Stomach smooth muscle (tissue), 2 donors: ENCODE results near the gene TCF12.

ENCODE experiments used
- H3K27ac ChIP-seq: one replicate; pipeline ENCODE4 v1.7.0; 2013; ENCODE audit warnings: mild to moderate bottlenecking, low read length, inconsistent platforms
- H3K27me3 ChIP-seq, 2 donors: one replicate each; pipeline ENCODE4 v1.7.0; 2013; ENCODE audit warnings: low read length in 2 of 2; ENCODE audit not compliant: insufficient read depth in 2 of 2, control insufficient read depth in 1 of 2
- H3K36me3 ChIP-seq, 2 donors: one replicate each; pipeline ENCODE4 v1.7.0; 2013; ENCODE audit warnings: low read length in 2 of 2; ENCODE audit not compliant: control insufficient read depth in 2 of 2, insufficient read depth in 2 of 2
- H3K4me1 ChIP-seq: one replicate; pipeline ENCODE4 v1.7.0; 2013; ENCODE audit warnings: low read length; ENCODE audit not compliant: control insufficient read depth, insufficient read depth
- H3K4me3 ChIP-seq, 2 donors: one replicate each; pipeline ENCODE4 v1.7.0; 2013; ENCODE audit warnings: low read length in 2 of 2
- H3K9ac ChIP-seq, 2 donors: one replicate each; pipeline ENCODE4 v1.7.0; 2013; ENCODE audit warnings: low read length in 2 of 2, mild to moderate bottlenecking in 1 of 2
- H3K9me3 ChIP-seq, 2 donors: one replicate each; pipeline ENCODE4 v1.7.0; 2013; ENCODE audit warnings: low read length in 2 of 2; ENCODE audit not compliant: control insufficient read depth in 2 of 2
- donor health status: healthy.
- donor health status: Pancreatic carcinoma.

Gene TCF12

DNA sequence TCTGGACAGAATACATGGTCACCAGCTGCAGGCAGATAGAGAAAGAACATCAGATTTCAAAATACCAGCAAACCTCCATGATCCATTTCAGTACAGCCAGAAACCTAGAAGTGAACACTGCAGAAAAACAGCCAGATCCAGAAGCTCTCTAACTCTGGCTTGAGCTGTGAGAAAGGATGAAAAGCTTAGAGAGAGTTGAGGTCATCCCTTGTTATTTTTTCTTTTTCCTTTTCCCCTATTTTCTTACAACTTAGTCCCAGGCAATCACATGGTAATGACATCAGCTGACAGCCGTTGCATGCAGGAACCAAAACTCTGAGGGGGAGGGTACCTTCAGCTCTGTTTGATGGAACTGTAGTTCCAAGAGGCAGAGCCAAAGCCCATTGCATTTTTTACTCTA is 113.2 kb downstream of the TCF12 start:
- Histone ChIP-seq H3K27me3 (no peaks in the 10 kb centered on the region), H3K36me3 (no peaks in the 10 kb centered on the region), H3K27ac (no peak overlapping the region), H3K9ac (no peak overlapping the region), H3K4me1 (peaks cover 2% of the 10 kb centered on the region), H3K4me3 (no peak overlapping the region), H3K9me3 (no peaks in the 10 kb centered on the region)

GRCh38 chr15:57032338-57032737 is 113.9 kb downstream of the TCF12 start:
- H3K36me3 ChIP-seq: no peaks in the 10 kb centered on the region
- H3K4me1 ChIP-seq: peaks cover 2% of the 10 kb centered on the region
- H3K4me3 ChIP-seq: no peak overlapping the region
- H3K27me3 ChIP-seq: no peaks in the 10 kb centered on the region
- H3K9ac ChIP-seq: no peak overlapping the region
- H3K9me3 ChIP-seq: no peaks in the 10 kb centered on the region
- H3K27ac ChIP-seq: no peak overlapping the region

- H3K4me3 ChIP-seq: no peak overlapping the region
- H3K27ac ChIP-seq: no peak overlapping the region
- H3K36me3 ChIP-seq: no peaks in the 10 kb centered on the region
- no peaks in the 10 kb centered on the region for H3K9me3 ChIP-seq
- no peak overlapping the region for H3K9ac ChIP-seq
- no peaks in the 10 kb centered on the region for H3K27me3 ChIP-seq
- H3K4me1 ChIP-seq: peaks cover 2% of the 10 kb centered on the region
These were observed 115.4 kb downstream of the TCF12 start for GRCh38 chr15:57033715-57034439.

DNA sequence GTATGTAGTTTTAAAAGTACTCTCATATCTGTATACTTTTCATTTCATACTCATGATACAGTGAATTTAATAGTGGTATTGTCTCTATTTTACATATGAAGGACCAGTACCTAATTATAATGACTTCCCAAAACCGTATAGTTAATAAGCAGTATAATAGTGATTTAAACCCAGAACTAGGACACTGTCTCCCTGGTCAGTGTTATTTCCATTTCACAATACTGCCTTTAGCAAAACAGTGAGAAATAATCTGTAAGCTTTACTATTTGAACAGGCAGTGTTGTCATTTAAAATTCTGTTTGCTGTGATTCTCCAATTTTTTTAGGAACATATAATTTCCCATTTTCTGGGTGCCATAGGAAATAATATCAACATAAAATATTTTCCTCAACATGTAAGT is 116.2 kb downstream of the TCF12 start:
- Histone ChIP-seq H3K27ac (no peak overlapping the region), H3K27me3 (no peaks in the 10 kb centered on the region), H3K36me3 (no peaks in the 10 kb centered on the region), H3K9ac (no peak overlapping the region), H3K4me3 (no peak overlapping the region), H3K4me1 (peaks cover 2% of the 10 kb centered on the region), H3K9me3 (no peaks in the 10 kb centered on the region)

GRCh38 chr15:57035664-57036063 is 117.2 kb downstream of the TCF12 start:
- Histone ChIP-seq H3K4me1 (peaks cover 2% of the 10 kb centered on the region), H3K4me3 (no peak overlapping the region), H3K9me3 (no peaks in the 10 kb centered on the region), H3K27me3 (no peaks in the 10 kb centered on the region), H3K27ac (no peak overlapping the region), H3K9ac (no peak overlapping the region), H3K36me3 (no peaks in the 10 kb centered on the region)

- no peaks in the 10 kb centered on the region for H3K36me3 ChIP-seq
- no peak overlapping the region for H3K4me3 ChIP-seq
- no peaks in the 10 kb centered on the region for H3K27me3 ChIP-seq
- peaks cover 2% of the 10 kb centered on the region for H3K4me1 ChIP-seq
- H3K9ac ChIP-seq: no peak overlapping the region
- no peak overlapping the region for H3K27ac ChIP-seq
- H3K9me3 ChIP-seq: no peaks in the 10 kb centered on the region
These were observed 117.9 kb downstream of the TCF12 start for GRCh38 chr15:57036352-57036751.

DNA sequence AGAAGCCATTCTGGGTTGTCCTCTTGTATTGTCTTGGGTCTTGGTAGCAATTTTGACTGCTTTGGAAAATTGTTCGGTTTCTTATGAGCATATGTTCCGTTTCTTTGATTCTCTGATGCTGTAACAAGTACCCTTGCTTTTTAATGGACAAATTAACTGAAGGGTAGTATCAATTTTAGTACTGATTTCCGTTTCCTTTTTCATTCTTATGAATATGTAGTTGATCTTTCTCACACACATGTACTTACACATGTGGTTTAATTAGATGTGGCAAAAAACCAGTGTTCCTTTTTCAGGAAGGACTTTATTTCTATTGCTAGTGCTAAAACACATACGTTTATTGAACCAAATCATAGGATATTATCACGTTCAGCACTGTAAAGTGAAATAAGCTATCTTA is 119.1 kb downstream of the TCF12 start:
- Histone ChIP-seq H3K27me3 (no peaks in the 10 kb centered on the region), H3K4me3 (no peak overlapping the region), H3K27ac (no peak overlapping the region), H3K9me3 (no peaks in the 10 kb centered on the region), H3K36me3 (no peaks in the 10 kb centered on the region), H3K9ac (no peak overlapping the region), H3K4me1 (no peaks in the 10 kb centered on the region)

DNA sequence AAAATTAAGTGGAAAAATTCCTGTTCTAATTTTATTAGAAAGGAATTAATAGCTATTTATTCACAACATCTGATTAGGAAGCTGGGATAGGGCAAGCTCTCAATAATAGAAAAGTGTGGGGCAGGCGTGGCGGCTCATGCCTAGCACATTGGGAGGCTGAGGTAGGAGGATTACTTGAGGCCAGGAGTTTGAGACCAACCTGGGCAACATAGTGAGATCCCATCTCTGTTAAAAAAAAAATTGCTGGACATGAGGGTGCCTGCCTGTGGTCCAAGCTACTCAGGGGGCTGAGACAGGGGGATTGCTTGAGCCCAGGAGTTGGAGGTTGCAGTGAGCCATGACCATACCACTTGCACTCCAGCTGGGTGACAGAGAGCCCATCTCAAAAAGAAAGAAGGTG is 119.6 kb downstream of the TCF12 start:
- H3K27ac ChIP-seq: no peak overlapping the region
- H3K27me3 ChIP-seq: no peaks in the 10 kb centered on the region
- H3K4me1 ChIP-seq: no peaks in the 10 kb centered on the region
- no peaks in the 10 kb centered on the region for H3K36me3 ChIP-seq
- H3K9ac ChIP-seq: no peak overlapping the region
- H3K4me3 ChIP-seq: no peak overlapping the region
- H3K9me3 ChIP-seq: no peaks in the 10 kb centered on the region

- Histone ChIP-seq H3K9me3 (no peaks in the 10 kb centered on the region), H3K27me3 (no peaks in the 10 kb centered on the region), H3K9ac (no peak overlapping the region), H3K4me1 (no peaks in the 10 kb centered on the region), H3K36me3 (no peaks in the 10 kb centered on the region), H3K27ac (no peak overlapping the region), H3K4me3 (no peak overlapping the region)
These were observed 120.1 kb downstream of the TCF12 start for GRCh38 chr15:57038496-57038895.

GRCh38 chr15:57041416-57041815 is 123.0 kb downstream of the TCF12 start:
- H3K27ac ChIP-seq: no peak overlapping the region
- H3K9me3 ChIP-seq: no peaks in the 10 kb centered on the region
- H3K4me3 ChIP-seq: no peak overlapping the region
- no peaks in the 10 kb centered on the region for H3K4me1 ChIP-seq
- no peaks in the 10 kb centered on the region for H3K27me3 ChIP-seq
- no peaks in the 10 kb centered on the region for H3K36me3 ChIP-seq
- no peak overlapping the region for H3K9ac ChIP-seq

DNA sequence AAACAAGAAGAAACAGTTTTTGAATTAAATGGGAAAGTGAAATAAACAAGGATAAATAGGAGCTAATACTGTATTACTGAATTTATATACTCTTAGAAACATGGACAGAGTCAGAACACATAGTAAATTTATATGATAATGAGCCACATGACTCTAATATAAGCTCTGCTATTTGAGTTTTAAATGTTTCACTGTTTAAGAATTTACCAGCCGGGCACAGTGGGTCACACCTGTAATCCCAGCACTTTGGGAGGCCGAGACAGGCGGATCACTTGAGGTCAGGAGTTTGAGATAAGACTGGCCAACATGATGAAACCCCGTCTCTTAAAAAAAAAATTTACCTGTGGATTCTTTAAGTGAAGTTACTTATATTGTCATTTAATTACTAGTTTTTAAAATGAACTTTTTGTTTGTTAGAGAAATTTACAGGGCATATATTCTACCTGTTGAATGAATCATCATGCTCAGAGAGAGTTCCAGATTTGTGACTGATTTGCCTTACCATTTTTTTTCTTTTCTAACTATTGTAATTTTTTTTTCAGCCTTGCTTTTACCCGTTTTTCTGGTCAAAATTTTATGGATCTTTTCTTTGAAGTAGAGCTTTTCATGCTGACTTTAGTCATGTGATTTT is 125.7 kb downstream of the TCF12 start:
- no peaks in the 10 kb centered on the region for H3K27me3 ChIP-seq
- no peak overlapping the region for H3K9ac ChIP-seq
- H3K4me1 ChIP-seq: no peaks in the 10 kb centered on the region
- H3K9me3 ChIP-seq: no peaks in the 10 kb centered on the region
- H3K4me3 ChIP-seq: no peak overlapping the region
- no peaks in the 10 kb centered on the region for H3K36me3 ChIP-seq
- H3K27ac ChIP-seq: no peak overlapping the region
